ENCODE measurements around the gene TSPO2. TPM values are rescaled to one million over a fixed set of nuclear protein-coding genes. Genes with fewer than 3 reads are reported as not detected.
A peak's percentile ranks its signal among the peaks of the same experiment; 100 is the strongest.

TSPO2 gene
- total and polyA plus RNA-seq, 2 of the 13 experiments (the other 11 are each of a cell fraction or from before 2014, with no cell fraction given) = 0.55 TPM; not detected in 1

- peak; percentile 61 for TF ChIP-seq ZBTB14 (CRISPR knock-in tag; IDR thresholded peaks at IDR 0.05)
- peak; percentile 71; the same call in 1 of the 2 replicates for TF ChIP-seq ZNF329 (CRISPR knock-in tag; IDR thresholded peaks at IDR 0.05; ENCODE audit: low read depth)
- TF ChIP-seq ZNF367 (CRISPR knock-in tag; IDR thresholded peaks at IDR 0.05; ENCODE audit: borderline replicate concordance) = no peak; the same call in 1 of the 2 replicates
- no peak for TF ChIP-seq TCF7L2 (IDR thresholded peaks at IDR 0.05; ENCODE audit: low read depth, low read length)
- TF ChIP-seq ZKSCAN8 (CRISPR knock-in tag; IDR thresholded peaks at IDR 0.05; ENCODE audit: borderline replicate concordance) = no peak
- peak; percentile 75; the same call in 1 of the 2 replicates for TF ChIP-seq ZMAT3 (CRISPR knock-in tag; conservative IDR thresholded peaks at IDR 0.05)
- TF ChIP-seq ZNF296 (CRISPR knock-in tag; conservative IDR thresholded peaks at IDR 0.05) = peak; percentile 36; the same call in 1 of the 2 replicates
- 0 out of 2 replicates have a peak, but pooled peaks have one; percentile 39 for TF ChIP-seq SRY (CRISPR knock-in tag; IDR thresholded peaks at IDR 0.05)
- no peak for TF ChIP-seq RFX3 (CRISPR knock-in tag; IDR thresholded peaks at IDR 0.05)
- TF ChIP-seq ZNF292 (CRISPR knock-in tag; IDR thresholded peaks at IDR 0.05; ENCODE audit: borderline replicate concordance, low read depth) = no peak
- peak; percentile 72 for TF ChIP-seq ZMYM4 (CRISPR knock-in tag; IDR thresholded peaks at IDR 0.05)
- TF ChIP-seq MYC (CRISPR knock-in tag; IDR thresholded peaks at IDR 0.05; ENCODE audit: borderline replicate concordance) = peak; percentile 84; the same call in 1 of the 2 replicates
- TF ChIP-seq GATA4 (IDR thresholded peaks at IDR 0.05; ENCODE audit: borderline replicate concordance, low read depth) = no peak
- peak; percentile 65; the same call in 1 of the 2 replicates for TF ChIP-seq ZNF800 (CRISPR knock-in tag; IDR thresholded peaks at IDR 0.05)
- peak; percentile 74 for TF ChIP-seq HOXA5 (CRISPR knock-in tag; IDR thresholded peaks at IDR 0.05)
- TF ChIP-seq, protein P1, sequence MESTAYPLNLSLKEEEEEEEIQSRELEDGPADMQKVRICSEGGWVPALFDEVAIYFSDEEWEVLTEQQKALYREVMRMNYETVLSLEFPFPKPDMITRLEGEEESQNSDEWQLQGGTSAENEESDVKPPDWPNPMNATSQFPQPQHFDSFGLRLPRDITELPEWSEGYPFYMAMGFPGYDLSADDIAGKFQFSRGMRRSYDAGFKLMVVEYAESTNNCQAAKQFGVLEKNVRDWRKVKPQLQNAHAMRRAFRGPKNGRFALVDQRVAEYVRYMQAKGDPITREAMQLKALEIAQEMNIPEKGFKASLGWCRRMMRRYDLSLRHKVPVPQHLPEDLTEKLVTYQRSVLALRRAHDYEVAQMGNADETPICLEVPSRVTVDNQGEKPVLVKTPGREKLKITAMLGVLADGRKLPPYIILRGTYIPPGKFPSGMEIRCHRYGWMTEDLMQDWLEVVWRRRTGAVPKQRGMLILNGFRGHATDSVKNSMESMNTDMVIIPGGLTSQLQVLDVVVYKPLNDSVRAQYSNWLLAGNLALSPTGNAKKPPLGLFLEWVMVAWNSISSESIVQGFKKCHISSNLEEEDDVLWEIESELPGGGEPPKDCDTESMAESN (CRISPR knock-in tag; conservative IDR thresholded peaks at IDR 0.05) = peak; percentile 75
- no peak for TF ChIP-seq ZKSCAN1 (IDR thresholded peaks at IDR 0.05; ENCODE audit: low read length)
- TF ChIP-seq DNMT1 (CRISPR knock-in tag; IDR thresholded peaks at IDR 0.05) = peak; percentile 94
- no peak for TF ChIP-seq EED (CRISPR knock-in tag; IDR thresholded peaks at IDR 0.05)
- TF ChIP-seq WIZ (CRISPR knock-in tag; IDR thresholded peaks at IDR 0.05) = 0 out of 2 replicates have a peak, but pooled peaks have one; percentile 79
- TF ChIP-seq ZNF704 (CRISPR knock-in tag; IDR thresholded peaks at IDR 0.05; ENCODE audit: borderline replicate concordance) = peak; percentile 68; the same call in 1 of the 2 replicates
- TF ChIP-seq CHD2 (IDR thresholded peaks at IDR 0.05; ENCODE audit: low read depth, low read length) = no peak
- no peak for TF ChIP-seq CBX2 (IDR thresholded peaks at IDR 0.05; ENCODE audit: low read depth, low read length)
- no peak for TF ChIP-seq CBX2 (CRISPR knock-in tag; IDR thresholded peaks at IDR 0.05; ENCODE audit: low read depth)
- TF ChIP-seq THAP11 (CRISPR knock-in tag; IDR thresholded peaks at IDR 0.05) = no peak
- no peak for TF ChIP-seq MTA3 (CRISPR knock-in tag; IDR thresholded peaks at IDR 0.05)
Measured at GRCh38 chr6:41027799-41028560, 14.3 kb upstream of the TSPO2 start (continued).

All from HepG2 (cell line).